ENCODE measurements around the gene PIBF1. TPM values are rescaled to one million over a fixed set of nuclear protein-coding genes. Genes with fewer than 3 reads are reported as not detected.
A peak's percentile ranks its signal among the peaks of the same experiment; 100 is the strongest.

Gene PIBF1
- total RNA-seq, 1 experiment from 2014 or later = 12.3 TPM

DNA sequence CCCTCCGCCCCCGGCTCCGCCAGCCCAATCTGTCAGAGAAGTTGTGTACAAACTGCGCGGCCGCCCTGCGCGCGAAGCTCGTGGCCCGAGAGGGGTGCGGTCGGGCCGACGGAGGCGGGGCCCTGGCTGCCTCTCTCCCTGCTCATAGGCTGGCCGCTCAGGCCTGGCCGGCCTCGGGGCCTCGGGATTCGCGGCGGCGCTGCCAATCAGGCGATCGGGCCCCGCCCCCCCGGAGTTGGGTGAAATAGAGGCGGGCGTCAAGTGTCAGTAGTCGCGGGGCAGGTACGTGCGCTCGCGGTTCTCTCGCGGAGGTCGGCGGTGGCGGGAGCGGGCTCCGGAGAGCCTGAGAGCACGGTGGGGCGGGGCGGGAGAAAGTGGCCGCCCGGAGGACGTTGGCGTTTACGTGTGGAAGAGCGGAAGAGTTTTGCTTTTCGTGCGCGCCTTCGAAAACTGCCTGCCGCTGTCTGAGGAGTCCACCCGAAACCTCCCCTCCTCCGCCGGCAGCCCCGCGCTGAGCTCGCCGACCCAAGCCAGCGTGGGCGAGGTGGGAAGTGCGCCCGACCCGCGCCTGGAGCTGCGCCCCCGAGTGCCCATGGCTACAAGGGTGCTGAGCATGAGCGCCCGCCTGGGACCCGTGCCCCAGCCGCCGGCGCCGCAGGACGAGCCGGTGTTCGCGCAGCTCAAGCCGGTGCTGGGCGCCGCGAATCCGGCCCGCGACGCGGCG lies 277.0 kb downstream of the PIBF1 start, which contains the start of gene KLF5:
KLF5 (plus strand) TSS at position 270 of the 724 bp plus-strand sequence; CDS start at position 593, 323 bp downstream.
- peak; percentile 94 for DNase-seq (ENCODE audit: low read depth)

DNA sequence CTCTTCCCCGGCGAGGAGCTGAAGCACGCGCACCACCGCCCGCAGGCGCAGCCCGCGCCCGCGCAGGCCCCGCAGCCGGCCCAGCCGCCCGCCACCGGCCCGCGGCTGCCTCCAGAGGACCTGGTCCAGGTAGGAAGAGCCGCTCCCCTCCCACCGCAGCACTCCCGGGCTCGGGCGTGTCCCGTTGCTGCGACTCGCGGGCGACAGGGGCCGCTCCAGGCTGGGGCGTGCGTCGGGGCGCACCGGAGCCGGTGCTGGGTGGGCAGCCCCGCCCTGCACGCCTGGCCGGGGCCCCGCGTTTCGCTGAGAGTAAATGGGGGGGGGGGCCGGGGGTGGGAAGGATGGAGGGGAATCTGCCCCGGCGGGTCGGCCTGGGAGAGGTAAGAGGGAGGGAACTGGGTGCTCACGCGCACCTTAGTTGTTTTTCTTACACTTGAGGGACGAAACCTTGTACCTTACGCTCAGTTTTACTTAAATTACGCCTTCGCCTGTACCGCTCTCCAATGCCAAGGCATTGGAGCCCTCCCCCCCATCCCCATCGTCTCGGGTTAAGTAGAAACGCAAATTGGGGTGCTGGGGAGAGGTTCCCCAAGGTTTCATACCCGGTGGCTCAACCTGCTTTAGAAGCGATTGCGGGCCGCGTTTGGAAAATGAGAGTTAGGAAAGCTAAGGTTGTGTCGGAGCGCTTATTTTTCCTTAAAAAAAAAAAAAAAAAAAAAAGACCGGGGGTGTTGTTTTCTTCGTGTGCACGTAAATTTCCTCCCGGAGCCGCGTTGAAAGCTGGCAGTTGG lies 277.7 kb downstream of the PIBF1 start:
- peak; percentile 50 for DNase-seq (ENCODE audit: low read depth)

DNA sequence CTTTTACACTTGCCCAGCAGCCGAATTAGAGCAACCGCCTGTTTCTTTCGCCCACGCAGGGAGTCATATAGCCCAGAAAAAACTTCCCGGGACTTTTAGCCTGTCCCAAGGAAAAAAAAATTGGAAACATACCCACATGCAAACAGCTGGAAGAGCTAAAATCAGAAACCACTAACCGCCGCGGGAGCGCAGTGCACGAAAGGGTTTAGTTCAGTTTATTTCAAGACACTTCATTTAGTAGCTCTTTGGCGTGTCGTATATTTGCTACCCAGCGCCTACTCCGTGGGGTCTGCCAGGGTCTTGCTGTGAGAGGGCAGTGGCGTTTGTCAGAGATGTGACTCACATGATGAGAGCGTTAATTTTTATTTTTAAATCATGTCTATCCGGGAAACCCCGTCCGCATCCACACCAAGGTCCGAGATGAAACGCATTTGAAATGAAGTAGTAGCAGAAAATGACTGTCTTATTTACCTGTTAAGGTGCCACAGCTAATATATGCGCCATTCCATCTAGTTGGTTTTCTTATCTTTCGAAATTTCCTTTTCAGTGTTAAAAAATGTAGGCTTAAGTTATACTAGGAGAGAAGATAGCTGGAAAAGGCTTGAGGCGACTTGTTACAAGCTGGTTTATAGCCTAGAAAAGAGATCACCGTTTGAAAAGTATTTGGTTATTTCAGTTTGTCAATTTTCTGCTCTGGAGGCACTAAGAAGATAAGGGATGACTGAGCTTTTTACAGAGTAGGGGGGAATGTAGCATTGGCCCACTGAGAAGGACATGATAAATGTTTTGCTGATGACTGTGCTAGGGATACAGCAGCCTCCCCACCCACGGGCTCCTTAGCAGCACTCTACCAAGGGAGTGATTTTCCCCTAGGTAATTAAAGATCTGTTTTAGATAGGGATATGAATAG lies 278.6 kb downstream of the PIBF1 start:
- peak; percentile 52 for DNase-seq (ENCODE audit: low read depth)

DNA sequence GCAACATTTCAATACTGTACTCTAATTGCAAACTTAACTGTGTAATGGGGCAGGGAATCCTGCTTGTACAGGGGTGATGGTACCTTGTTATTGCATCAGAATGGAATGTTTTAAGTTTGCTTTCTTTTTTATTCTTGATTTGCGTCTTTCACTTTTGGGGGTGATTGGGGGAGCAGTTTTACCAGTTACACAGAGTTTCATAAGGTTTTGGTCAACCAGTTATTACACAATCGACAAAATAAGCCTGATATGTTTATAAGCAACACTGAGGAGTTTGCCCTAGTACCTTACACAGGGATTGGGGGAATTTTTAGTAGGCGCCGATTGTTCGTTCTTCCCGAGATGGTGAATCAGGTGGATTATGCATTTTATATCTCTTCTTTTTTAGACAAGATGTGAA lies 279.5 kb downstream of the PIBF1 start:
- no peak for DNase-seq (ENCODE audit: low read depth)

DNA sequence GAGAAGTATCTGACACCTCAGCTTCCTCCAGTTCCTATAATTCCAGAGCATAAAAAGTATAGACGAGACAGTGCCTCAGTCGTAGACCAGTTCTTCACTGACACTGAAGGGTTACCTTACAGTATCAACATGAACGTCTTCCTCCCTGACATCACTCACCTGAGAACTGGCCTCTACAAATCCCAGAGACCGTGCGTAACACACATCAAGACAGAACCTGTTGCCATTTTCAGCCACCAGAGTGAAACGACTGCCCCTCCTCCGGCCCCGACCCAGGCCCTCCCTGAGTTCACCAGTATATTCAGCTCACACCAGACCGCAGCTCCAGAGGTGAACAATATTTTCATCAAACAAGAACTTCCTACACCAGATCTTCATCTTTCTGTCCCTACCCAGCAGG lies 279.9 kb downstream of the PIBF1 start:
- DNase-seq (ENCODE audit: low read depth) = no peak

DNA sequence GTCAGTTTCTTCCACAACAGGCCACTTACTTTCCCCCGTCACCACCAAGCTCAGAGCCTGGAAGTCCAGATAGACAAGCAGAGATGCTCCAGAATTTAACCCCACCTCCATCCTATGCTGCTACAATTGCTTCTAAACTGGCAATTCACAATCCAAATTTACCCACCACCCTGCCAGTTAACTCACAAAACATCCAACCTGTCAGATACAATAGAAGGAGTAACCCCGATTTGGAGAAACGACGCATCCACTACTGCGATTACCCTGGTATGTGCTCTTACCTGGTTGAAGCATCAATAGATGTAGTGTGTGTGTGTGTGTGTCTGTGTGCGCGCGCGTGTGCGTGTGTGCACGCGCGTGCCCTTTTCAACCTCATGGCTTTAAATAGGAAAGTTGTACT lies 280.5 kb downstream of the PIBF1 start:
- no peak for DNase-seq (ENCODE audit: low read depth)

DNA sequence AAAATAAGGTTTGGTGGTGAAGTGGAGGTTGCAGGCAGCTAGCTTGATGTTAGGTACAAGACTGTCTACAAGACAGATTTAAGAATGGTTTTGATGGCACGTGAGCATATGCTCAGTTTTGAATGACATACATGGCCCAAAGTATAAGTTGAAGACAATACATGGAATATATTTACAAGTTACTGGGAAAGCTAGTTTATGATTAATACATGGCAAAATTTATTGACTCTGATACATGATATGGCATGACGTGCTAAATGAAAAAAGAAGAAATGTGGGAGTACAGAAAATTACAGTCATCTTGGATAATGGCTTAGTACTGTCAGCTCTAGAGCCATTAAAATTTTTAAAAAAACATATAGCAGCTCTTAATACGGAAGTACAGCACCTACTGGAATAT lies 281.2 kb downstream of the PIBF1 start:
- DNase-seq (ENCODE audit: low read depth) = no peak

DNA sequence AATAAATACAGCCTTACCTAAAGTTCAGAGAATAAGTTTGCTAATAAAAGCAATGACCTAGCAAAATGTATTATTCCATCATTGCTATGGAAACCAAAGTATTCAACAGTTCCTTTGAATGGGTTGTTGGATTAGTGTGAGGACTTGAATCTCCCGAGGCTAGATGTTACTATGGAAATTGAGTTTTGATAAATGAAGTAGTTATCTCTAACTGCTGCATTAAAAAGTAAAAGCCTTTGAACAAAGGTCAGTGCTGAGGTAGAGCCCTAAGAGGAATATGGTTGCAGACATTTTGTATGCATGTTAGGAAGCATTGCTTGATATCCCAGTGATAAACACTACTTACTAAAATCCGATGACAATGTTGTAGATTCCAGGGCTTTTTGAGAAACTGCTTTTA lies 283.1 kb downstream of the PIBF1 start:
- DNase-seq (ENCODE audit: low read depth) = no peak

DNA sequence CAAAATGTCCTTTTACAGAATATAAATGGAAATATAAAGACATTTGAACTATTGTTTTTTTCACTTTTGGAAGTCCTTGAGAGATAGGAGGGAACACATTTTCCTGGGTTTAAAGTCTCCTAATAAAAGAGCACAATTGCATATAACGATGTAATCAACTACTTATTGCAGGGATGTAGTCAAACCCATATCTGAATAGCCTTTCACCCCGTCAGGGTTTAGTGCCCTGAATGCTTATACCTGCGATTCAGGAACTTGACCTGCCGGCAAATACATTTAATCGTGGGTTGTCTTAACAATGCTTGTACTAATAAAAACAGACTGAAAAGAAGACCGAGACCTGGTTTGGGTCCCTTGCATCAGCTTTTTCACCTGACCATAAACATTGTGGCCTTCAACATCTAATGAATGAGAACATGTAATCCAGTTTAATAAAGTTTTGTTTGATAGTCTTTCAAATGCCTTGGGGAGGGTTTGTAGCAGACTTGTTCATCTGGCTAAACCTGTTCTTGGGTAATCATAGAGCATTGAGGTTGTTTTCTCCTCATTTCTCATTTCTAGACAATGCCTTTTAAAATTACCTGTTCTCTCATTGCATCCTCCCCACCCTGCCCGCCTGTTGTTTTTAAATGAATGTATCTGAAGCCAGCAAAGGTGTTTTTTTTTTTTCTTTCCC lies 283.9 kb downstream of the PIBF1 start:
- no peak for DNase-seq (ENCODE audit: low read depth)

Other genes with a start within 250 kb of the PIBF1 start
- gene MZT1, start 54.5 kb upstream of the PIBF1 start, total RNA-seq (2014; rRNA removed; shearing (Covaris generic)) = 35.5 and 36.8 TPM in 2 replicates
- 15.2 and 22.4 TPM in 2 replicates for gene BORA, start 54.2 kb upstream of the PIBF1 start, total RNA-seq (2014; rRNA removed; shearing (Covaris generic))
- 36.7 and 51.2 TPM in 2 replicates for gene DIS3, start 233 bp upstream of the PIBF1 start, total RNA-seq (2014; rRNA removed; shearing (Covaris generic))

Measured in Daoy (cell line).